ENCODE data around the gene GIGYF2. TPM values are rescaled to one million over a fixed set of nuclear protein-coding genes. Genes with fewer than 3 reads are reported as not detected.

The GIGYF2 gene
- total and polyA plus RNA-seq, 2 of the 13 experiments (the other 11 are each of a cell fraction or from before 2014, with no cell fraction given), result 44.9 to 73.5 TPM

DNA sequence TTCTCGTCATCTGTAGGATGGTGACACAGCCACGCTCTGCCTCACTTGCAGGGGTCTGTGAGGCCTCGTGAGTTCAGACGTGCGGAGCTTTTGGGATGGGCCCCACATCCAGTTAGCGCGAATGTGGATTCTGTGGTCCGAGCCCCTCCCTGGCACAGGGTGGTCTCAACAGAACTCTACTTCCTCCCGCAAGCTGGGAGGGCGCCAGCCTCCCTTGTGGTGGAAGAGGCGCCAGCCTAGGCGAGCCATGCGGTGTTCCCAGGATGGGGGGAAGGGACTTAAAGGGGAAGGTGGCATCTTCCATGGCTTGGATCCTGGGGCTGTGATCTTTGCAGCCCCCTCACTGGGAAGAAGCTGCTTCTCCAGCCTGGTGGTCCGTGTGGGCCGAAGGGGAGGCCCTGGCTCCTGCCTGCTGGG, 174.3 kb downstream of the GIGYF2 start (continued):
- TF ChIP-seq, protein P1, sequence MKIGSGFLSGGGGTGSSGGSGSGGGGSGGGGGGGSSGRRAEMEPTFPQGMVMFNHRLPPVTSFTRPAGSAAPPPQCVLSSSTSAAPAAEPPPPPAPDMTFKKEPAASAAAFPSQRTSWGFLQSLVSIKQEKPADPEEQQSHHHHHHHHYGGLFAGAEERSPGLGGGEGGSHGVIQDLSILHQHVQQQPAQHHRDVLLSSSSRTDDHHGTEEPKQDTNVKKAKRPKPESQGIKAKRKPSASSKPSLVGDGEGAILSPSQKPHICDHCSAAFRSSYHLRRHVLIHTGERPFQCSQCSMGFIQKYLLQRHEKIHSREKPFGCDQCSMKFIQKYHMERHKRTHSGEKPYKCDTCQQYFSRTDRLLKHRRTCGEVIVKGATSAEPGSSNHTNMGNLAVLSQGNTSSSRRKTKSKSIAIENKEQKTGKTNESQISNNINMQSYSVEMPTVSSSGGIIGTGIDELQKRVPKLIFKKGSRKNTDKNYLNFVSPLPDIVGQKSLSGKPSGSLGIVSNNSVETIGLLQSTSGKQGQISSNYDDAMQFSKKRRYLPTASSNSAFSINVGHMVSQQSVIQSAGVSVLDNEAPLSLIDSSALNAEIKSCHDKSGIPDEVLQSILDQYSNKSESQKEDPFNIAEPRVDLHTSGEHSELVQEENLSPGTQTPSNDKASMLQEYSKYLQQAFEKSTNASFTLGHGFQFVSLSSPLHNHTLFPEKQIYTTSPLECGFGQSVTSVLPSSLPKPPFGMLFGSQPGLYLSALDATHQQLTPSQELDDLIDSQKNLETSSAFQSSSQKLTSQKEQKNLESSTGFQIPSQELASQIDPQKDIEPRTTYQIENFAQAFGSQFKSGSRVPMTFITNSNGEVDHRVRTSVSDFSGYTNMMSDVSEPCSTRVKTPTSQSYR (CRISPR knock-in tag; IDR thresholded peaks at IDR 0.05; ENCODE audit: borderline replicate concordance), result peak; percentile 72; the same call in 1 of the 2 replicates
- TF ChIP-seq ZNF768 (CRISPR knock-in tag; IDR thresholded peaks at IDR 0.05) (peak; percentile 34; the same call in 1 of the 2 replicates), ZNF101 (CRISPR knock-in tag; IDR thresholded peaks at IDR 0.05; ENCODE audit: borderline replicate concordance, low read depth) (no peak)
- TF ChIP-seq, protein P2, sequence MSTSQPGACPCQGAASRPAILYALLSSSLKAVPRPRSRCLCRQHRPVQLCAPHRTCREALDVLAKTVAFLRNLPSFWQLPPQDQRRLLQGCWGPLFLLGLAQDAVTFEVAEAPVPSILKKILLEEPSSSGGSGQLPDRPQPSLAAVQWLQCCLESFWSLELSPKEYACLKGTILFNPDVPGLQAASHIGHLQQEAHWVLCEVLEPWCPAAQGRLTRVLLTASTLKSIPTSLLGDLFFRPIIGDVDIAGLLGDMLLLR (CRISPR knock-in tag; IDR thresholded peaks at IDR 0.05), result peak; percentile 24; the same call in 1 of the 2 replicates

DNA sequence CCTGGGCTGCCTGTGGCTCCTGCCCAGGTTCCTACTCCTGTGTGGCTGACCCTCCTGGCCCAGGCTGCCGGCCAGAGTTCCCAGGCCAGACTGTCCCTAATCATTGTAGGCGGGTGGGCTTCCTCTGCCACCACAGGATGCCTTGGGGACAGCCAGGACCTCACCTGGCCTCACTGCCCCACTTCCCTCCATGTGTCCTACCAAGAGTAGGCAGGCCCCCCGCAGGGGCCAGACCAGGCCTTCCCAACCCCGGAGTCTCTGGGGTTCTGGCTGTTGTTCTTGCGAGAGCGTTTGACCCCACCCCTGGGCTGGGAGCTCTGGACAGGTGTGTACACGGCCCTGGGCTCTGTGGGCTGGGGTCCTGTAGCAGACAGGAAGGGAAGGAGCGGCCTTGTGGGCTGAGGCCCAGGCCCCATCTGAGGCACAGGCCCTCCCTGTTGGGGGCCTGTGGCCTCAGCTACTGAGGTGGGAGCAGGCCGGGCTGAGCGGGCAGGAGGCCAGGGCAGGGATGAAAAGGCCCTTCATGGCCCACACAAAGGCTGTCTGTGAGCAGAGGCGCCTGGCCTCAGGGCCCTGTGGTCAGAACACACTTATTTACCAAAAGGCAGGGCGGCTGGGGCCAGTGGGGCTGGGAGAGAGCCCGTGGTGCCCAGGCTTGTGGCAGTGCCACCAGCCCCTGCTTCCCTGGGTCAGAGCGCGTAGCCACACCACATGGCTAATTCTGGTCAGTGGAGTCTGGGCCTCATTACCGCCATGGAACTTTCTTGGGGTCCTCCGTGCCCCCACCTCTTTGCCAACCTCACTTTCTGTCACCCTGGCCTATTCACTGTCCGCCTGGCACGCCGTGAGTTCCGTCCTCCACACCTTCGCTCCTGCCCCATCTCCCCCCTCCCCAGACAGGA, 175.0 kb downstream of the GIGYF2 start:
- FAIRE-seq, result peak; percentile 49
- Histone ChIP-seq H3K4me1 (ENCODE audit: insufficient read depth, low read length) (peaks cover 78% of the 10 kb centered on the region), H2AFZ (ENCODE audit: low read length) (no peak overlapping the region), H3K27me3 (ENCODE audit: control insufficient read depth in 1 of 2, insufficient read depth in 2 of 2, low read length in 2 of 2) (no peaks in the 10 kb centered on the region), H3K27ac (ENCODE audit: extremely low read length, insufficient read depth, low read length) (peak overlapping the region; percentile 94), H3K36me3 (replicated peaks in 1 of 2; ENCODE audit: control insufficient read depth in 1 of 2, insufficient read depth in 2 of 2, low read length in 2 of 2) (peaks cover 0 to 5% of the 10 kb centered on the region in 2 experiments; a peak in 2 of 5 replicates), H3K79me2 (ENCODE audit: insufficient read depth, low read length) (peaks cover 61% of the 10 kb centered on the region), H3K4me2 (ENCODE audit: low read depth, low read length) (peak overlapping the region; percentile 79), H4K20me1 (ENCODE audit: insufficient read depth, low read length) (no peaks in the 10 kb centered on the region), H3K9me3 (ENCODE audit: low read length) (no peaks in the 10 kb centered on the region), H3K9ac (ENCODE audit: insufficient read depth, low read depth, low read length) (peak overlapping the region; percentile 92), H3K4me3 (replicated peaks in 1 of 3; ENCODE audit: insufficient read depth in 1 of 3, low read depth in 2 of 3, low read length in 3 of 3) (peak overlapping the region; percentile 51 to 72 (median 57); a peak in 5 of 6 replicates)
- 49% methylated on average over 18 of the region's 22 CpGs for WGBS (ENCODE audit: low lambda C conversion rate)
- ATAC-seq, result peak; percentile 64
- in situ Hi-C loops (cut with HindIII; ENCODE audit: extremely low pct_ligation_motif_present, low pct_unique_long_range_greater_than_20kb) (no loop called here), intact Hi-C loops (cut with micrococcal nuclease; ENCODE audit: unreplicated experiment) (loop anchor here (1.0 kb wide), 1 partner anchor 15 kb away; no protein-coding TSS in a partner anchor)
- DNase-seq (ENCODE audit: low spot score), result peak; percentile 89
- ChIA-PET CTCF (ENCODE audit: low intra/inter-chr PET ratio, low total read pairs) (no interaction called here), POLR2A (interaction anchor here (1.2 to 8.6 kb wide), 5 partner anchors 10 to 188 kb away, joined by 3 to 297 read pairs (median 5); partner anchors contain the start of gene INPP5D)
- no TSS peak for BruUV-seq (replicated peaks)
- TF ChIP-seq NCOR1 (IDR thresholded peaks at IDR 0.05; ENCODE audit: borderline replicate concordance, low read length) (no peak), SCMH1 (CRISPR knock-in tag; IDR thresholded peaks at IDR 0.05; ENCODE audit: borderline replicate concordance) (no peak), RFX1 (IDR thresholded peaks at IDR 0.05) (no peak), HOXA9 (CRISPR knock-in tag; IDR thresholded peaks at IDR 0.05; ENCODE audit: borderline replicate concordance) (no peak; the same call in 1 of the 2 replicates), ZNF646 (CRISPR knock-in tag; IDR thresholded peaks at IDR 0.05) (peak; percentile 62; the same call in 1 of the 2 replicates), ZC3H13 (CRISPR knock-in tag; IDR thresholded peaks at IDR 0.05) (0 out of 2 replicates have a peak, but pooled peaks have one; percentile 31)
